HEK293T (cell line): ENCODE results near the gene MKNK1.

Source experiments
- ARNT ChIP-seq: fragments of 450-650 bp; IDR thresholded peaks from 2 replicates; pipeline ENCODE4 v1.6.1; 2017; ENCODE audit warnings: mild to moderate bottlenecking
- BHLHE40 ChIP-seq: fragments of 450-650 bp; IDR thresholded peaks from 2 replicates; pipeline ENCODE4 v1.6.1; 2016; ENCODE audit warnings: mild to moderate bottlenecking, moderate library complexity, borderline replicate concordance
- ELF4 ChIP-seq: fragments of 450-650 bp; IDR thresholded peaks from 2 replicates; pipeline ENCODE4 v1.6.1; 2017; ENCODE audit warnings: antibody characterized with exemption
- FOXK2 ChIP-seq: fragments of 450-650 bp; IDR thresholded peaks from 2 replicates; pipeline ENCODE4 v1.6.1; 2016; ENCODE audit warnings: mild to moderate bottlenecking
- FOXM1 ChIP-seq: fragments of 450-650 bp; IDR thresholded peaks from 2 replicates; pipeline ENCODE4 v1.6.1; 2017; ENCODE audit warnings: mild to moderate bottlenecking, borderline replicate concordance
- HDGF ChIP-seq: fragments of 450-650 bp; IDR thresholded peaks from 2 replicates; pipeline ENCODE4 v1.6.1; 2017; ENCODE audit warnings: antibody characterized with exemption, borderline replicate concordance
- L3MBTL2 ChIP-seq: fragments of 450-650 bp; conservative IDR thresholded peaks from 2 replicates; pipeline ENCODE4 v1.6.1; 2016; ENCODE audit warnings: mild to moderate bottlenecking
- NFRKB ChIP-seq: fragments of 450-650 bp; IDR thresholded peaks from 2 replicates; pipeline ENCODE4 v1.6.1; 2016; ENCODE audit warnings: mild to moderate bottlenecking, moderate library complexity
- SP1 ChIP-seq: fragments of 450-650 bp; IDR thresholded peaks from 2 replicates; pipeline ENCODE4 v1.6.1; 2017
- TARDBP ChIP-seq: fragments of 450-650 bp; IDR thresholded peaks from 2 replicates; pipeline ENCODE4 v1.6.1; 2016

- TF ChIP-seq FOXM1 (no peak), ELF4 (no peak), L3MBTL2 (no peak), NFRKB (no peak), HDGF (no peak), BHLHE40 (no peak), TARDBP (no peak), ARNT (no peak), FOXK2 (no peak), SP1 (no peak)
Observed at GRCh38 chr1:46596036-46596435, 8.0 kb downstream of the MKNK1 start.
